HepG2 (cell line): Measurements from ENCODE around the gene LRGUK.

Experiments used
- ZNF709 ChIP-seq: sonication (generic); formaldehyde crosslinking; IDR thresholded peaks from 2 replicates; pipeline ENCODE4 v1.5.0; 2020; ENCODE audit warnings: mild to moderate bottlenecking, missing genetic modification reagents
- ZSCAN30 ChIP-seq: sonication (generic); formaldehyde crosslinking; IDR thresholded peaks from 2 replicates; pipeline ENCODE4 v1.5.0; 2020; ENCODE audit warnings: mild to moderate bottlenecking, missing genetic modification reagents

GRCh38 chr7:134290286-134290685, 163.1 kb downstream of the LRGUK start:
- TF ChIP-seq ZSCAN30 (CRISPR knock-in tag) (no peak), ZNF709 (CRISPR knock-in tag) (no peak)
